Endodermal cell (in vitro differentiated cells): Measurements from ENCODE around the gene FCGBP. TPM values are rescaled to one million over a fixed set of nuclear protein-coding genes. Genes with fewer than 3 reads are reported as not detected.

ENCODE experiments used
- DNase-seq: peaks from one replicate; pipeline ENCODE4 v3.0.0-alpha.2; 2017
- H3K27ac ChIP-seq: 2 replicates; pipeline ENCODE4 v1.5.1; 2013; ENCODE audit warnings: mild to moderate bottlenecking, low read depth, low read length, moderate library complexity
- H3K27me3 ChIP-seq: 2 replicates; pipeline ENCODE4 v1.6.1; 2013; ENCODE audit warnings: mild to moderate bottlenecking, low read length, moderate library complexity; ENCODE audit not compliant: insufficient read depth, control insufficient read depth, poor library complexity, severe bottlenecking
- H3K36me3 ChIP-seq: 2 replicates; pipeline ENCODE4 v1.7.0; 2013; ENCODE audit warnings: mild to moderate bottlenecking, low read length, moderate library complexity; ENCODE audit not compliant: control insufficient read depth, insufficient read depth
- H3K4me1 ChIP-seq: one replicate; pipeline ENCODE4 v1.7.0; 2013; ENCODE audit warnings: low read length; ENCODE audit not compliant: control insufficient read depth, insufficient read depth
- H3K4me3 ChIP-seq: 2 replicates; pipeline ENCODE4 v1.5.1; 2013; ENCODE audit warnings: mild to moderate bottlenecking, low read length, moderate library complexity
- H3K9ac ChIP-seq: 2 replicates; pipeline ENCODE4 v1.6.1; 2013; ENCODE audit warnings: mild to moderate bottlenecking, low read length, moderate library complexity; ENCODE audit not compliant: poor library complexity, severe bottlenecking; ENCODE audit errors: extremely low read depth
- H3K9me3 ChIP-seq: 2 replicates; pipeline ENCODE4 v1.6.1; 2013; ENCODE audit warnings: mild to moderate bottlenecking, low read length, moderate library complexity; ENCODE audit not compliant: control insufficient read depth
- H3K27ac Mint-ChIP-seq: 2 replicates; pipeline ENCODE4 v1.8.0; 2020; ENCODE audit warnings: mixed read lengths
- H3K27me3 Mint-ChIP-seq: 2 replicates; pipeline ENCODE4 v1.8.0; 2021; ENCODE audit warnings: mild to moderate bottlenecking, mixed read lengths; ENCODE audit not compliant: insufficient read depth
- H3K36me3 Mint-ChIP-seq: 2 replicates; pipeline ENCODE4 v1.8.0; 2020; ENCODE audit warnings: low read depth, mixed read lengths
- H3K4me1 Mint-ChIP-seq: 2 replicates; pipeline ENCODE4 v1.8.0; 2020; ENCODE audit warnings: mixed read lengths
- H3K4me3 Mint-ChIP-seq: 2 replicates; pipeline ENCODE4 v1.8.0; 2020; ENCODE audit warnings: mild to moderate bottlenecking, moderate library complexity, mixed read lengths
- H3K9me3 Mint-ChIP-seq: 2 replicates; pipeline ENCODE4 v1.8.0; 2020; ENCODE audit warnings: mild to moderate bottlenecking, mixed read lengths
- CTCF ChIP-seq: fragments of 200-600 bp; sonication (generic); conservative IDR thresholded peaks from 2 replicates; pipeline ENCODE4 v1.5.0; 2021; ENCODE audit warnings: antibody characterized with exemption, mild to moderate bottlenecking
- WGBS, 2 experiments: methylation state at CpG; one replicate each; pipeline versions ENCODE4 v1.1.5 to v1.1.7; 2013; ENCODE audit warnings: missing lambda C conversion rate in 2 of 2, mixed read lengths in 1 of 2; ENCODE audit not compliant: insufficient coverage in 1 of 2, insufficient read length in 1 of 2; 5-methylcytosine and 5-hydroxymethylcytosine counted together
- long read RNA-seq, 4 experiments: library from polyadenylated mRNA in 2 of 4; library from RNA in 1 of 4; library from capped mRNA in 1 of 4; stranded (forward) in 3 of 4; unstranded in 1 of 4; transcript quantifications; one replicate each; pipeline ENCODE4 v2.0.0, GENCODE V29; 2020 to 2021; ENCODE audit warnings: inconsistent platforms in 1 of 4
- polyA plus RNA-seq, 2 experiments: library from polyadenylated mRNA; stranded (reverse); fragments of 50-300 nt; gene quantifications; one replicate each; pipeline ENCODE4 v1.2.3, GENCODE V29; 2013
- total RNA-seq, 2 donors: library from RNA; stranded (reverse); fragmentation: NEBNext Ultra II Directional in 1 of 2; extraction: Animal tissue kit (Norgen Biotek cat#: 25700) in 1 of 2; gene quantifications; 2 replicates in 1 of 2; 3 replicates in 1 of 2; pipeline ENCODE4 v1.2.1, GENCODE V29; 2021

FCGBP gene
- under 1 TPM; 0.29 to 0.62 TPM for total RNA-seq
- 0.14 TPM for polyA plus RNA-seq (2013, experiment 1 of 2)
- 0.33 TPM for polyA plus RNA-seq (2013, experiment 2 of 2)
- long read RNA-seq, experiment 1 = 0 reads
- long read RNA-seq, experiment 2, partial matches to known transcripts = 1 of 1 reads
- long read RNA-seq, experiment 2, other reads (novel, unspliced or antisense) = 0 of 1 reads
- long read RNA-seq, experiment 3 = 0 reads
- long read RNA-seq, experiment 4 = 0 reads

GRCh38 chr19:39934584-39935363 lies at the start of gene FCGBP:
Gene FCGBP, minus strand, starts transcription at chr19:39934634.
- H3K9ac ChIP-seq = no peak within 1 kb of the TSS
- no peaks in the 10 kb centered on the region for H3K4me1 ChIP-seq
- TF ChIP-seq CTCF = no peak
- no peaks in the 10 kb centered on the region for H3K36me3 Mint-ChIP-seq
- H3K4me3 Mint-ChIP-seq = no peak within 1 kb of the TSS
- no peak for DNase-seq
- H3K27me3 Mint-ChIP-seq = no peaks in the 10 kb centered on the region
- no peaks in the 10 kb centered on the region for H3K4me1 Mint-ChIP-seq
- no peaks in the 10 kb centered on the region for H3K36me3 ChIP-seq
- no peak within 1 kb of the TSS for H3K27ac ChIP-seq
- no peak within 1 kb of the TSS for H3K27ac Mint-ChIP-seq
- no peak within 1 kb of the TSS for H3K4me3 ChIP-seq
- no peaks in the 10 kb centered on the region for H3K9me3 Mint-ChIP-seq
- WGBS, 2 experiments = 82 to 96% methylated on average over 2 to 5 of the region's 5 CpGs
- H3K27me3 ChIP-seq = no peaks in the 10 kb centered on the region
- H3K9me3 ChIP-seq = no peaks in the 10 kb centered on the region

GRCh38 chr19:39983695-39984300 lies 49.4 kb upstream of the FCGBP start:
- Mint-ChIP-seq H3K27ac (no peak overlapping the region), H3K4me3 (no peak overlapping the region), H3K9me3 (peaks cover 42% of the 10 kb centered on the region), H3K27me3 (no peaks in the 10 kb centered on the region), H3K36me3 (peaks cover 66% of the 10 kb centered on the region), H3K4me1 (no peaks in the 10 kb centered on the region)
- H3K27ac ChIP-seq = no peak overlapping the region
- no peak overlapping the region for H3K4me3 ChIP-seq
- no peaks in the 10 kb centered on the region for H3K4me1 ChIP-seq
- WGBS, 2 experiments = 83 to 91% methylated on average over 1 to 5 of the region's 5 CpGs
- H3K36me3 ChIP-seq = peaks cover 48% of the 10 kb centered on the region
- H3K27me3 ChIP-seq = no peaks in the 10 kb centered on the region
- no peak for TF ChIP-seq CTCF
- no peak overlapping the region for H3K9ac ChIP-seq
- DNase-seq = no peak
- peaks cover 51% of the 10 kb centered on the region for H3K9me3 ChIP-seq

GRCh38 chr19:39982883-39983282 lies 48.4 kb upstream of the FCGBP start:
- Histone ChIP-seq H3K9ac (no peak overlapping the region), H3K9me3 (peaks cover 48% of the 10 kb centered on the region), H3K36me3 (peaks cover 55% of the 10 kb centered on the region), H3K27me3 (no peaks in the 10 kb centered on the region), H3K4me1 (no peaks in the 10 kb centered on the region), H3K27ac (no peak overlapping the region), H3K4me3 (no peak overlapping the region)
- DNase-seq = no peak
- no peak for TF ChIP-seq CTCF
- H3K27ac Mint-ChIP-seq = no peak overlapping the region
- peaks cover 69% of the 10 kb centered on the region for H3K36me3 Mint-ChIP-seq
- no peaks in the 10 kb centered on the region for H3K4me1 Mint-ChIP-seq
- H3K27me3 Mint-ChIP-seq = no peaks in the 10 kb centered on the region
- no peak overlapping the region for H3K4me3 Mint-ChIP-seq
- H3K9me3 Mint-ChIP-seq = peaks cover 36% of the 10 kb centered on the region
- WGBS, 2 experiments = 83% methylated on average over 1 of the region's 1 CpG; no CpG with 5 or more reads in 1 of the 2 experiments
